ENCODE data around the gene EIF4G3. TPM values are rescaled to one million over a fixed set of nuclear protein-coding genes. Genes with fewer than 3 reads are reported as not detected.

EIF4G3 gene
- total RNA-seq, 1 experiment from 2014 or later = 39.9 TPM

DNA sequence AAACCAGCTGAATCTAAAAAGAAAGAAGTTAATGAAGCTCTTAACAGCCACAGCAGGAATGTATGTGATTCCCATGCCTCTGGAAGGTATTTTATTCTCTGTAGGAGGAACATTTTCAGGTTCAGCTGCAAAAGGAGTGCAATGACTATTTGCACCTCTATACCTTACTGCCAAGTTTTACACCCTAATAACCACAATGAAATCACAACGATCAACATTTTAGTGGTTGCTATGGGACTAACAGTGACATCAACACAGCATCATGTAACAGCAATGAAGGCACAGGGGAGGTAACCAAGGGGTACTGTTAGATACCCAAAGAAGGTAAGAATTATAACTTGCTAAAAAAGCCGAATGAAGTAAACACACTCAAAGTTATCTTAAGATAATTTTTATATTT, 273.3 kb downstream of the EIF4G3 start:
- Mint-ChIP-seq H3K4me1 (ENCODE audit: low read depth, unreplicated experiment) (no peaks in the 10 kb centered on the region), H3K27me3 (ENCODE audit: unreplicated experiment) (no peaks in the 10 kb centered on the region), H3K27ac (ENCODE audit: unreplicated experiment) (no peak overlapping the region), H3K9me3 (ENCODE audit: low read depth, unreplicated experiment) (no peaks in the 10 kb centered on the region), H3K4me3 (ENCODE audit: low read depth, unreplicated experiment) (no peak overlapping the region), H3K36me3 (ENCODE audit: insufficient read depth, unreplicated experiment) (no peaks in the 10 kb centered on the region)
- no peak for DNase-seq
- CTCF ChIA-PET = no interaction called here
- BruUV-seq (replicated peaks) = no TSS peak
- intact Hi-C loops (cut with micrococcal nuclease; ENCODE audit: unreplicated experiment) = no loop called here
- TF ChIP-seq CTCF (IDR thresholded peaks at IDR 0.05; ENCODE audit: unreplicated experiment) = no peak

GRCh38 chr1:20900056-20900455, 276.6 kb downstream of the EIF4G3 start:
- H3K4me1 Mint-ChIP-seq (ENCODE audit: low read depth, unreplicated experiment) = no peaks in the 10 kb centered on the region
- TF ChIP-seq CTCF (IDR thresholded peaks at IDR 0.05; ENCODE audit: unreplicated experiment) = no peak
- H3K9me3 Mint-ChIP-seq (ENCODE audit: low read depth, unreplicated experiment) = no peaks in the 10 kb centered on the region
- no peak overlapping the region for H3K4me3 Mint-ChIP-seq (ENCODE audit: low read depth, unreplicated experiment)
- CTCF ChIA-PET = interaction anchor here (0.7 kb wide), 1 partner anchor 17 kb away, joined by 3 read pairs; no protein-coding TSS in a partner anchor
- no TSS peak for BruUV-seq (replicated peaks)
- intact Hi-C loops (cut with micrococcal nuclease; ENCODE audit: unreplicated experiment) = no loop called here
- H3K27me3 Mint-ChIP-seq (ENCODE audit: unreplicated experiment) = no peaks in the 10 kb centered on the region
- no peaks in the 10 kb centered on the region for H3K36me3 Mint-ChIP-seq (ENCODE audit: insufficient read depth, unreplicated experiment)
- H3K27ac Mint-ChIP-seq (ENCODE audit: unreplicated experiment) = no peak overlapping the region
- DNase-seq = no peak

DNA sequence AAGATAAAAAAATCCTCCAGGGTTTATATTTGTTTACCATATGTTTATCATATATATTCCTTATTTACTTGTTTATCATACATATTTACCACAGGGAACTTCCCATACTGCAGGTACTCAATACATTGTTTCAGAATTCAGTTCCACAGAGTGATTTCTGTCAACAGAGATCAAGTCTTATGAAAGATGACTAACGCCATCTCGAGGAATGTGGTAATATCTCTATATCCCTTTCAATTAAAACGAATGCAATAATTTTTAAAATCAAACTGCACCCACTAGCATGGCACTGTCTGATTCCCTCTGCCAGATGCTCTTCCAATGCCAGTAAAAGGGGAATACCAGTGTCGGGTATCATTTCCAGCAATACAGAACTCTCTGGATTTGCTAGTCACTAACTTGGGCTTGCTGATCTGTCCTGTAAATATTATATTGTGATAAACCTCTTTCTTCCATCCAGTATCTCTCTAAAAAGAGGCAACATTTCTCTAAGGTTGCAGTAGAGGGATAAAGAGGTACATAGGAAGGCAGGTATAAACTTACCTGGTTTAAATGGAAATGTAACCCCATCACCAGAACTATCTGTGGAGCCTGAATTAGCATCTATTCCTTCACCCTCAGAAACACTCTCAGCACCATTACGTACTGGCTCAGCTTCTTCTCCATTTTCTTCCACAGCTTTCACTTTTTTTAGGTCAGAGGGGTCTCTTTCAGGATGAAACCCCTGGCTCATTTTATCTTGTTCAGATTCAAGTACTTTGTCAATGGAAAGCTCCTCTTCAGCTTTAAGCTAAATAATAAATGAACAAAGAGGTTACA, 277.3 kb downstream of the EIF4G3 start:
- H3K4me3 Mint-ChIP-seq (ENCODE audit: low read depth, unreplicated experiment) = no peak overlapping the region
- no peaks in the 10 kb centered on the region for H3K36me3 Mint-ChIP-seq (ENCODE audit: insufficient read depth, unreplicated experiment)
- H3K27me3 Mint-ChIP-seq (ENCODE audit: unreplicated experiment) = no peaks in the 10 kb centered on the region
- no peaks in the 10 kb centered on the region for H3K9me3 Mint-ChIP-seq (ENCODE audit: low read depth, unreplicated experiment)
- no peak for TF ChIP-seq CTCF (IDR thresholded peaks at IDR 0.05; ENCODE audit: unreplicated experiment)
- intact Hi-C loops (cut with micrococcal nuclease; ENCODE audit: unreplicated experiment) = no loop called here
- DNase-seq = no peak
- no peaks in the 10 kb centered on the region for H3K4me1 Mint-ChIP-seq (ENCODE audit: low read depth, unreplicated experiment)
- no peak overlapping the region for H3K27ac Mint-ChIP-seq (ENCODE audit: unreplicated experiment)
- CTCF ChIA-PET = interaction anchor here (0.7 kb wide), 1 partner anchor 18 kb away, joined by 3 read pairs; no protein-coding TSS in a partner anchor
- no TSS peak for BruUV-seq (replicated peaks)

GRCh38 chr1:20896826-20897225, 279.9 kb downstream of the EIF4G3 start:
- H3K36me3 Mint-ChIP-seq (ENCODE audit: insufficient read depth, unreplicated experiment) = no peaks in the 10 kb centered on the region
- H3K4me3 Mint-ChIP-seq (ENCODE audit: low read depth, unreplicated experiment) = no peak overlapping the region
- CTCF ChIA-PET = interaction anchor here (0.6 kb wide), 1 partner anchor 43 kb away, joined by 3 read pairs; no protein-coding TSS in a partner anchor
- no peak for TF ChIP-seq CTCF (IDR thresholded peaks at IDR 0.05; ENCODE audit: unreplicated experiment)
- H3K27me3 Mint-ChIP-seq (ENCODE audit: unreplicated experiment) = no peaks in the 10 kb centered on the region
- no TSS peak for BruUV-seq (replicated peaks)
- intact Hi-C loops (cut with micrococcal nuclease; ENCODE audit: unreplicated experiment) = no loop called here
- H3K9me3 Mint-ChIP-seq (ENCODE audit: low read depth, unreplicated experiment) = no peaks in the 10 kb centered on the region
- no peaks in the 10 kb centered on the region for H3K4me1 Mint-ChIP-seq (ENCODE audit: low read depth, unreplicated experiment)
- DNase-seq = no peak
- H3K27ac Mint-ChIP-seq (ENCODE audit: unreplicated experiment) = no peak overlapping the region
